HG02943 (cell line): Measurements from ENCODE around the gene MISP.
"Not testable (repeated sequence)": the region's sequence is repeated elsewhere in the genome, so short reads cannot be mapped to it uniquely, and the experiment has no call there.

Experiments
- ATAC-seq: cut with Tn5 transposase; IDR thresholded peaks from one replicate; pipeline ENCODE4 v1.9.1; 2021; ENCODE audit warnings: mild to moderate bottlenecking, low read depth, moderate library complexity; ENCODE audit not compliant: unreplicated experiment

The MISP gene

GRCh38 chr19:750640-751423 is at the start of gene MISP:
MISP (plus strand) TSS chr19:751112; CDS start chr19:756947, 5,835 bp downstream.
- ATAC-seq = no peak

- ATAC-seq = not testable (repeated sequence)
These were observed 48.1 kb upstream of the MISP start for GRCh38 chr19:702847-703246.

GRCh38 chr19:703329-703650 is 47.6 kb upstream of the MISP start:
- no peak for ATAC-seq

- ATAC-seq = no peak
These were observed 47.1 kb upstream of the MISP start for GRCh38 chr19:703651-704446.

GRCh38 chr19:704447-704741 is 46.5 kb upstream of the MISP start:
- ATAC-seq = no peak

GRCh38 chr19:708154-709143 is 42.5 kb upstream of the MISP start, which contains the start of gene PALM:
PALM (plus strand) TSS chr19:708935; CDS start chr19:709147, 212 bp downstream.
- ATAC-seq = no peak

GRCh38 chr19:709196-709964 is 41.5 kb upstream of the MISP start:
- ATAC-seq = no peak

- no peak for ATAC-seq
These were observed 40.8 kb upstream of the MISP start for GRCh38 chr19:709965-710571.

GRCh38 chr19:710767-711166 is 40.1 kb upstream of the MISP start:
- no peak for ATAC-seq

- ATAC-seq = no peak
These were observed 39.7 kb upstream of the MISP start for GRCh38 chr19:711254-711653.

GRCh38 chr19:715347-715746 is 35.6 kb upstream of the MISP start:
- ATAC-seq = no peak

GRCh38 chr19:718251-718951 is 32.5 kb upstream of the MISP start:
- no peak for ATAC-seq

- ATAC-seq = no peak
These were observed 31.9 kb upstream of the MISP start for GRCh38 chr19:718991-719512.

- no peak for ATAC-seq
These were observed 31.1 kb upstream of the MISP start for GRCh38 chr19:719636-720344.

- no peak for ATAC-seq
These were observed 30.4 kb upstream of the MISP start for GRCh38 chr19:720345-721160.

- ATAC-seq = no peak
These were observed 28.3 kb upstream of the MISP start for GRCh38 chr19:722553-723101.

GRCh38 chr19:723247-723646 is 27.7 kb upstream of the MISP start:
- no peak for ATAC-seq
